ENCODE measurements around the gene TBX3. TPM values are rescaled to one million over a fixed set of nuclear protein-coding genes. Genes with fewer than 3 reads are reported as not detected.

Gene TBX3
- total RNA-seq, 4 donors from 2014 or later: 14.0 to 44.8 (median 17.6) TPM

- ATAC-seq (ENCODE audit: low FRiP score) (no peak), DNase-seq (ENCODE audit: low spot score) (no peak)
- TF ChIP-seq, protein P1, sequence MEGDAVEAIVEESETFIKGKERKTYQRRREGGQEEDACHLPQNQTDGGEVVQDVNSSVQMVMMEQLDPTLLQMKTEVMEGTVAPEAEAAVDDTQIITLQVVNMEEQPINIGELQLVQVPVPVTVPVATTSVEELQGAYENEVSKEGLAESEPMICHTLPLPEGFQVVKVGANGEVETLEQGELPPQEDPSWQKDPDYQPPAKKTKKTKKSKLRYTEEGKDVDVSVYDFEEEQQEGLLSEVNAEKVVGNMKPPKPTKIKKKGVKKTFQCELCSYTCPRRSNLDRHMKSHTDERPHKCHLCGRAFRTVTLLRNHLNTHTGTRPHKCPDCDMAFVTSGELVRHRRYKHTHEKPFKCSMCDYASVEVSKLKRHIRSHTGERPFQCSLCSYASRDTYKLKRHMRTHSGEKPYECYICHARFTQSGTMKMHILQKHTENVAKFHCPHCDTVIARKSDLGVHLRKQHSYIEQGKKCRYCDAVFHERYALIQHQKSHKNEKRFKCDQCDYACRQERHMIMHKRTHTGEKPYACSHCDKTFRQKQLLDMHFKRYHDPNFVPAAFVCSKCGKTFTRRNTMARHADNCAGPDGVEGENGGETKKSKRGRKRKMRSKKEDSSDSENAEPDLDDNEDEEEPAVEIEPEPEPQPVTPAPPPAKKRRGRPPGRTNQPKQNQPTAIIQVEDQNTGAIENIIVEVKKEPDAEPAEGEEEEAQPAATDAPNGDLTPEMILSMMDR (IDR thresholded peaks at IDR 0.05): no peak
These were observed 60.2 kb downstream of the TBX3 start for GRCh38 chr12:114623737-114624136.

Small RNA genes within 50 kb of the gene (small RNA-seq; reads per million reads assigned to genes)
- gene RF00019: not detected

Data from omental fat pad (tissue), 4 donors.